Measurements from ENCODE around the gene CD163.

Gene CD163

DNA sequence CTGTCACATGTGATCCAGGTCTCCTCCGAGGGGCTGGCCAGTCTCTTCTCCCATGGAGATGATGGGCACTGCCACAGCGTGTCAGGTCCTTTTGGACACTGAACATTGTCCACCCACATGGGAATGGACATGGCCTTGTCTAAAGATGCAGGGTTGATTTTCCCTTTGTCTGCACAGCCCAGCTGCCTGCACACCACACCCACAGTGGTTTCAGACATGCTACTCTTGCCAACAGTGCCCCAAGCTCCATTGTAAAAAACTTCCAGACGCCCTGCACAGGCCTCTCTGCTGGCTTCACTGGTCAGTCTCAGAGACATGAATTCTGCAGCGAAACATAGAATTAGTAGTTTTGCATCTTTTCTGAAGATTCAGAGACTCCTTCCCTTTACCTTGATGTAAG lies 18.5 kb downstream of the CD163 start:
- Histone ChIP-seq H3K27ac (ENCODE audit: extremely low read depth, low read depth, low read length) (no peak overlapping the region), H3K36me3 (ENCODE audit: control insufficient read depth in 2 of 2, insufficient read depth in 1 of 2, low read length in 2 of 2) (no peaks in the 10 kb centered on the region), H3K4me3 (ENCODE audit: low read depth, low read length) (no peak overlapping the region), H3K9me3 (ENCODE audit: control insufficient read depth, insufficient read depth, low read depth, low read length) (no peaks in the 10 kb centered on the region), H3K4me1 (ENCODE audit: control insufficient read depth, insufficient read depth, low read length) (no peaks in the 10 kb centered on the region)
- ChIA-PET CTCF (interaction anchor here (0.9 kb wide), 1 partner anchor 24 kb away, joined by 3 read pairs; no protein-coding TSS in a partner anchor), POLR2A (no interaction called here)
- no peak for TF ChIP-seq ZNF157 (tag by site-specific recombination; IDR thresholded peaks at IDR 0.05)
- TF ChIP-seq ZNF701 (tag by site-specific recombination; IDR thresholded peaks at IDR 0.05): no peak
- no peak for TF ChIP-seq ZNF394 (tag by site-specific recombination; IDR thresholded peaks at IDR 0.05; ENCODE audit: borderline replicate concordance)
- TF ChIP-seq EGR2 (tag by site-specific recombination; IDR thresholded peaks at IDR 0.05; ENCODE audit: low read depth): no peak
- TF ChIP-seq SP2 (tag by site-specific recombination; IDR thresholded peaks at IDR 0.05): no peak
- no peak for TF ChIP-seq AEBP2 (tag by site-specific recombination; IDR thresholded peaks at IDR 0.05; ENCODE audit: borderline replicate concordance)

DNA sequence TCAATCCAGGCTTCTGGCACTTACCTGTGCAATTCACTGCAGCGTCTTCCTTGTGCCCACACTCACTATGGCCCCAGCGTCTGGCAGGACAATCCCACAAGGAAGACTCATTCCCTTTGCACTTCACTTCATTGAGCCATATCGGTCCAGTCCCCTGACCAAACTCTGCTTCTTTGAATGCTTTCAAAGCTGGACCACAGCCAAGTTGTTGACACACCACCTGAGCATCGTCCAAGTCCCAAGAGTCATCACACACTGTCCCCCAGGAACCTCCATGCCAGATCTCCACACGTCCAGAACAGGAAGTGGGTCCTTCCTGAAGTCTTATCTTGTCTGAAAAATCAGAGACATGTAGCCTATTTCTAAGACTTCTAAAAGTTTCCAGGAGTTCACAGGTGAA lies 20.2 kb downstream of the CD163 start:
- H3K4me3 ChIP-seq (ENCODE audit: low read depth, low read length): no peak overlapping the region
- H3K9me3 ChIP-seq (ENCODE audit: control insufficient read depth, insufficient read depth, low read depth, low read length): no peaks in the 10 kb centered on the region
- no peaks in the 10 kb centered on the region for H3K4me1 ChIP-seq (ENCODE audit: control insufficient read depth, insufficient read depth, low read length)
- ChIA-PET POLR2A (no interaction called here), CTCF (no interaction called here)
- no peak overlapping the region for H3K27ac ChIP-seq (ENCODE audit: extremely low read depth, low read depth, low read length)
- H3K36me3 ChIP-seq (ENCODE audit: control insufficient read depth in 2 of 2, insufficient read depth in 1 of 2, low read length in 2 of 2): no peaks in the 10 kb centered on the region
- TF ChIP-seq ZNF221 (tag by site-specific recombination; IDR thresholded peaks at IDR 0.05; ENCODE audit: borderline replicate concordance) (no peak), ZNF391 (tag by site-specific recombination; IDR thresholded peaks at IDR 0.05; ENCODE audit: borderline replicate concordance, low read depth) (no peak), ZBTB17 (tag by site-specific recombination; IDR thresholded peaks at IDR 0.05) (no peak), ZNF140 (tag by site-specific recombination; IDR thresholded peaks at IDR 0.05) (no peak), ZNF394 (tag by site-specific recombination; IDR thresholded peaks at IDR 0.05; ENCODE audit: borderline replicate concordance) (no peak), ZNF621 (tag by site-specific recombination; IDR thresholded peaks at IDR 0.05) (no peak), HOXC10 (CRISPR knock-in tag; IDR thresholded peaks at IDR 0.05) (no peak), KLF8 (tag by site-specific recombination; IDR thresholded peaks at IDR 0.05) (no peak), ZNF112 (tag by site-specific recombination; IDR thresholded peaks at IDR 0.05) (no peak), INSM2 (tag by site-specific recombination; IDR thresholded peaks at IDR 0.05) (no peak), AEBP2 (tag by site-specific recombination; IDR thresholded peaks at IDR 0.05; ENCODE audit: borderline replicate concordance) (no peak), ZNF558 (tag by site-specific recombination; IDR thresholded peaks at IDR 0.05) (no peak), ZNF704 (tag by site-specific recombination; IDR thresholded peaks at IDR 0.05) (no peak)
- TF ChIP-seq, protein P1, sequence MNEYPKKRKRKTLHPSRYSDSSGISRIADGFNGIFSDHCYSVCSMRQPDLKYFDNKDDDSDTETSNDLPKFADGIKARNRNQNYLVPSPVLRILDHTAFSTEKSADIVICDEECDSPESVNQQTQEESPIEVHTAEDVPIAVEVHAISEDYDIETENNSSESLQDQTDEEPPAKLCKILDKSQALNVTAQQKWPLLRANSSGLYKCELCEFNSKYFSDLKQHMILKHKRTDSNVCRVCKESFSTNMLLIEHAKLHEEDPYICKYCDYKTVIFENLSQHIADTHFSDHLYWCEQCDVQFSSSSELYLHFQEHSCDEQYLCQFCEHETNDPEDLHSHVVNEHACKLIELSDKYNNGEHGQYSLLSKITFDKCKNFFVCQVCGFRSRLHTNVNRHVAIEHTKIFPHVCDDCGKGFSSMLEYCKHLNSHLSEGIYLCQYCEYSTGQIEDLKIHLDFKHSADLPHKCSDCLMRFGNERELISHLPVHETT (tag by site-specific recombination; IDR thresholded peaks at IDR 0.05): no peak
